Effector memory CD4-positive, alpha-beta T cell (primary cell): ENCODE results near the gene NOS1AP.

Source experiments
- DNase-seq, 3 donors: peaks; one replicate each; pipeline ENCODE4 v3.0.0-alpha.2; 2020
- H3K27ac ChIP-seq: 2 replicates; pipeline ENCODE4 v1.7.0; 2013; ENCODE audit warnings: mild to moderate bottlenecking, low read length, moderate library complexity; ENCODE audit not compliant: insufficient read depth, poor library complexity, severe bottlenecking
- H3K27me3 ChIP-seq: replicated peaks from 2 replicates; pipeline ENCODE4 v1.7.0; 2013; ENCODE audit warnings: mild to moderate bottlenecking, low read length; ENCODE audit not compliant: insufficient read depth, control insufficient read depth, poor library complexity, severe bottlenecking
- H3K36me3 ChIP-seq: 2 replicates; pipeline ENCODE4 v1.7.0; 2013; ENCODE audit warnings: mild to moderate bottlenecking, low read length, moderate library complexity; ENCODE audit not compliant: control insufficient read depth, insufficient read depth
- H3K4me1 ChIP-seq: 2 replicates; pipeline ENCODE4 v1.7.0; 2013; ENCODE audit warnings: low read length, mild to moderate bottlenecking; ENCODE audit not compliant: control insufficient read depth, insufficient read depth, poor library complexity, severe bottlenecking
- H3K4me3 ChIP-seq: 2 replicates; pipeline ENCODE4 v1.7.0; 2013; ENCODE audit warnings: low read length, low read depth, mild to moderate bottlenecking; ENCODE audit not compliant: insufficient read depth, poor library complexity, severe bottlenecking
- H3K9me3 ChIP-seq: 2 replicates; pipeline ENCODE4 v1.7.0; 2013; ENCODE audit warnings: mild to moderate bottlenecking, low read length, moderate library complexity; ENCODE audit not compliant: control insufficient read depth

The NOS1AP gene

GRCh38 chr1:162233066-162233465 lies 163.6 kb downstream of the NOS1AP start:
- Histone ChIP-seq H3K27me3 (no peaks in the 10 kb centered on the region), H3K27ac (no peak overlapping the region), H3K4me3 (no peak overlapping the region), H3K9me3 (no peaks in the 10 kb centered on the region), H3K4me1 (no peaks in the 10 kb centered on the region), H3K36me3 (no peaks in the 10 kb centered on the region)
- DNase-seq, result no peak

GRCh38 chr1:162233937-162234336 lies 164.4 kb downstream of the NOS1AP start:
- no peak overlapping the region for H3K4me3 ChIP-seq
- H3K9me3 ChIP-seq, result no peaks in the 10 kb centered on the region
- H3K27ac ChIP-seq, result no peak overlapping the region
- DNase-seq, result no peak
- H3K27me3 ChIP-seq, result no peaks in the 10 kb centered on the region
- no peaks in the 10 kb centered on the region for H3K4me1 ChIP-seq
- no peaks in the 10 kb centered on the region for H3K36me3 ChIP-seq

DNA sequence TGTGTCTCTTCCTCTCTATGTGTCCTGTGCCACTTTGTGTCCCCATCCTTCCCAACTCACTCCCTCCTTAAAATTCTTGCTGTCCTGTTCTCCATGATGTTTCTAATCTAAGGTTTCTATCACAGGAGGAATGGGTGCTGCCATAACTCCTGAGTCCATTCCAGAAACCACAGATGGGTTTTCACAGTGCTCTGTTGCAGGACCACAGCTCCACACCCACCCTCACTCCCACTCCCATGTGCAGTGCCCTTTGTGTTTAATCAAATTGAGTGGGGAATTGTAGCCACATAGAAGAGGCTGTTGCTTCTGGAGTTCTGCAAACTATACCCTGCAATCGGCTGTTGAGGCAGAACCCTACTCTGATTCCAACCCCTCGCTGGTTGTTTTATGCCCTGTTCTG lies 165.1 kb downstream of the NOS1AP start:
- no peak for DNase-seq
- H3K27me3 ChIP-seq, result no peaks in the 10 kb centered on the region
- H3K36me3 ChIP-seq, result no peaks in the 10 kb centered on the region
- no peaks in the 10 kb centered on the region for H3K4me1 ChIP-seq
- H3K4me3 ChIP-seq, result no peak overlapping the region
- H3K9me3 ChIP-seq, result no peaks in the 10 kb centered on the region
- no peak overlapping the region for H3K27ac ChIP-seq

DNA sequence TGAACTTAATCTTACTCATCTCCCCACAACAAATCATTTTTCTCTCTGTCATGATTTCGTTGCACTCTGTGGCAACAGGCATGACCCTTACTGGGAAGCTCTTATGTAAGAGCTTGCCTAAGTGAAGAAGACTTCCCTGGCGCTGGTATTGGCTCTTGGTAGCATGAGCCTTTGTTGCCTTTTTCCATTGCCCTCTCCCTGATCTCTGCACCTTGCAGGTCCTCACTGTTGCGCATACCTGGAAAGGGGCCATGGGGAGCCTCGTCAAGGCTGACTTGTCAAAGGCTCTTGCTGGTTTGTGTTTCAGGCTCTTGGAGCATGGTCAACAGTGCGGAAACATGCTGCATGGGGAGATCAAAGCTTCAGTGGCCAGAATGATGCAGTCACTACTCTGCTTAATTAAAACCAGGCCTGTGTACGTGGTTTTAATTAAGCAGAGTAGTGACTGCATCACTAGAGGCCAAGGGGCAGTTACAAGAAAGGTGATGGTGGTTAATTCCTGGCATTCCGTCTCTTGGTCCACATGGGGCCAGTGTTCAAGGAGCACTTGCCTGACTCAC lies 165.8 kb downstream of the NOS1AP start:
- no peaks in the 10 kb centered on the region for H3K36me3 ChIP-seq

DNA sequence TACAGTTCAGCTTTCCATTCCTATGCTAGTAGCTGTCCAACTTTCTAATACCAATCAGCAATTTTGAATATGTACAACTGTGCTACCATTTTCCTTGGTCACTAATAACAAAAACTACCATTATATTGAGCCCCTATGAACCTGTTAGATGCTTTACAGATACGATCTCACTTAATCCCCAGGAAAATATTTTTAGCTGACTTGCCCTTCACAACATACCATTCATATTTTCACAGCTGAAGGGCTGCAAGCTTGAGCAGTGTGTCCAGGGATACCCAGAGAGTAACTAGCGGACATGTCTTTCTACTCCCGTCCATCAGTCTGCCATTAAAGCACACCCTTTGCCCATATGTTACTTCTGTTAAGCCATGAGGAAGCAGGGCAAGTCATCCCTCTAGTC lies 166.7 kb downstream of the NOS1AP start:
- Histone ChIP-seq H3K9me3 (no peaks in the 10 kb centered on the region), H3K27ac (no peak overlapping the region), H3K36me3 (no peaks in the 10 kb centered on the region), H3K27me3 (no peaks in the 10 kb centered on the region), H3K4me1 (no peaks in the 10 kb centered on the region), H3K4me3 (no peak overlapping the region)
- no peak for DNase-seq

More for the DNA sequence above, 165.8 kb downstream of the NOS1AP start:
- no peaks in the 10 kb centered on the region for H3K4me1 ChIP-seq
- H3K27ac ChIP-seq, result no peak overlapping the region
- no peak overlapping the region for H3K4me3 ChIP-seq
- no peak for DNase-seq
- no peaks in the 10 kb centered on the region for H3K9me3 ChIP-seq
- H3K27me3 ChIP-seq, result no peaks in the 10 kb centered on the region

DNA sequence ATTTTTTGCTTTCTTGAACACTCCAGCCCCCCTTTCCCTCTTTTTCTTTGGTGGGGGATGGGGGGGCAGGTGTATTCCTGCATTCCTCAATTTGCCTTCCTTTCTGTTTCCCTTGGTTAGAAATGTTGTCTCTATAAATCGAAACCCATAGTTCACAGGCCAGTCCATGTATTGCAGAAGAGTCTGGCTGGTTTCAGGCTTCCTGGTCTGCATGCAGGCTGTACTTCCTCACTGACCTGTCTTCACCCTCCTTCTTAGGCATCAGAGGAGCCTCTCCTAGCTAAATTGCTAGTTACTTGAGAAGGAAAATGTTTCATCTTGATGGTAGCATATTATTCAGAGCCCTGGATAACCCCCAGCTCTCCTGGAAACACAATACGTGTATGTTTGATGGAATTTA lies 167.1 kb downstream of the NOS1AP start:
- no peak for DNase-seq
- no peaks in the 10 kb centered on the region for H3K9me3 ChIP-seq
- no peaks in the 10 kb centered on the region for H3K36me3 ChIP-seq
- no peak overlapping the region for H3K4me3 ChIP-seq
- H3K27me3 ChIP-seq, result no peaks in the 10 kb centered on the region
- H3K4me1 ChIP-seq, result no peaks in the 10 kb centered on the region
- no peak overlapping the region for H3K27ac ChIP-seq

DNA sequence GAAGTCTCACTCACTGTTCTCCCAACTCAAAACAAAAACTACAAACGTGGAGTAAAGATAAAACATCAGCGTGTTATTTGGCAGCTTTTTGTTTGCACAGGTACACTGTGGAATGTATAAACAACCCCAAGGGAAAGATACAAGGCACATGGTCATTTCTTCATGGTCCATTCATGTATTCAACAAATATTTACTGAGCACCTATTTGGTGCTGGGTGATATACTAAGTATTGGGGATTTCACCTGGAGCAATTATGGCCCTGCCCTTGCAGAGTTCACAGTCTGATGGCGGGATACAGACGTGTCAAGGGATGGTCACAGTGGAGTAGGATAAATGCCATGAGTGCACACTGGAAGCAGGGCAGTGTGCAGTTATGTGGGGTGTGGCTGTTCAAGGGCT lies 171.1 kb downstream of the NOS1AP start:
- no peaks in the 10 kb centered on the region for H3K4me1 ChIP-seq
- H3K36me3 ChIP-seq, result no peaks in the 10 kb centered on the region
- no peaks in the 10 kb centered on the region for H3K27me3 ChIP-seq
- H3K9me3 ChIP-seq, result no peaks in the 10 kb centered on the region
- no peak overlapping the region for H3K27ac ChIP-seq
- H3K4me3 ChIP-seq, result no peak overlapping the region
- no peak for DNase-seq

DNA sequence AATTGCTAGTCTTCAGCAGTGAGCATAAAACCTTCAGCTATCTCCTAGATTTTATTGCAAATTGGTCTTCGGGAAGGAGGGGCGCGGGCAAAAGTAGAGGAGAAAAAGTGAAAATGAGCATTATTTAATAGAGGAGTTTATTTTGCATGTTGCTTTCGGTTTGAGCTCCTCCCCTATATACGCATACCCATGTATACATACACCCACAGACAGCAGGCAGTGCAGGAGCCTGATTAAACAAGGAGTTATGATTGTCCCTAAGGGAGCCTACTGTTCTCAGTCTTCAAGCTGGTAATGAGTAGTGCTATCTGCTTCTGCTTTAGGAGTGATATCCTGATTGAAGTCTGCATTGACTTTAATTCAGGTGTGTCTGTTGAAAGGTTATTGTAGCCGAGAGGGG lies 173.3 kb downstream of the NOS1AP start:
- Histone ChIP-seq H3K4me1 (no peaks in the 10 kb centered on the region), H3K9me3 (no peaks in the 10 kb centered on the region), H3K27ac (no peak overlapping the region), H3K4me3 (no peak overlapping the region), H3K27me3 (no peaks in the 10 kb centered on the region), H3K36me3 (no peaks in the 10 kb centered on the region)
- DNase-seq, result no peak

DNA sequence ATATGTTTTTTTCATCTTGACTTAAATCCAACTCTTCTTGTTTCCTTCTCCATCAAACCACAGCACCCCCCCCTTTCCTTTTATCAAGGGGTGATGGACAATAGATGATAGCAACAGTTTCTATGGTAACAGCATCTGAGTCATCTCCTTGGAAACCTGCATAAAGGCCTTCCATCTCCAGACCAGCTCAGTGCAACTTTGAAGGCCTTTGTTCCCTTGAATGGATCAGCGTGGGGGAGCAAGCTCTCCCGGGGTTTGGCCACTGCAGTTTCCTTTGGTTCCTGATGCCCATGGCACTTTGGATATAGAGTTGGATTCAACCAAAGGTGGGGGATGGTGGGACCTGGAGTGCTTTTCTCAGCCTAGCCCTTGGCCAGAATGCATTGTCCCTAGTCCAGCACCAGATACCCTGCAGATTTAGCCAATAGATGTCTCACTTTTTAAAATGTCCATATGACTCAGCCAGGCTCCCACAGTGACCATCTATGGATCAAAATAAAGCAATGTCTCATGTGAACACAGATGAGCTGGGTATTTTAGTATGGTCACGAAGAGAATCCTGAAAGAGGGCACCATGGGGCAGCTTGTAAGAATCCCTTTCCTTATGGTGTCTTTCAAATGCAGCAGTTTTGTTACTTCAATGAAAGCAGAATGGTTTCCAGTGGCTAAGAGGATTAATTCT lies 179.5 kb downstream of the NOS1AP start:
- no peak overlapping the region for H3K27ac ChIP-seq
- no peaks in the 10 kb centered on the region for H3K9me3 ChIP-seq
- H3K4me1 ChIP-seq, result no peaks in the 10 kb centered on the region
- no peaks in the 10 kb centered on the region for H3K36me3 ChIP-seq
- no peak for DNase-seq
- no peaks in the 10 kb centered on the region for H3K27me3 ChIP-seq
- no peak overlapping the region for H3K4me3 ChIP-seq

GRCh38 chr1:162250004-162250730 lies 180.7 kb downstream of the NOS1AP start:
- Histone ChIP-seq H3K4me3 (no peak overlapping the region), H3K27ac (no peak overlapping the region), H3K4me1 (no peaks in the 10 kb centered on the region), H3K36me3 (no peaks in the 10 kb centered on the region), H3K27me3 (no peaks in the 10 kb centered on the region), H3K9me3 (no peaks in the 10 kb centered on the region)
- DNase-seq, result no peak
